Prostate gland (tissue), 2 donors: ENCODE results near the gene ZNF22. TPM values are rescaled to one million over a fixed set of nuclear protein-coding genes. Genes with fewer than 3 reads are reported as not detected.

Experiments used
- DNase-seq: peaks from one replicate; pipeline ENCODE4 v3.0.0-alpha.2; 2019; ENCODE audit warnings: low spot score
- H3K27ac ChIP-seq, 2 donors: fragments of 200-600 bp; sonication (generic); 2 replicates each; pipeline ENCODE4 v1.5.1; 2017 to 2019
- H3K27me3 ChIP-seq: fragments of 200-600 bp; sonication (generic); replicated peaks from 2 replicates; pipeline ENCODE4 v1.5.1; 2019; ENCODE audit not compliant: insufficient read depth
- H3K36me3 ChIP-seq, 2 donors: fragments of 200-600 bp; sonication (generic); 1 replicate in 1 of 2; 2 replicates in 1 of 2; pipeline versions ENCODE4 v1.5.1 to v1.8.1; 2017 to 2019
- H3K4me1 ChIP-seq: fragments of 200-600 bp; sonication (generic); replicated peaks from 2 replicates; pipeline ENCODE4 v1.5.1; 2019
- H3K4me3 ChIP-seq, 2 donors: fragments of 200-600 bp; sonication (generic); 2 replicates each; pipeline ENCODE4 v1.5.1; 2017 to 2019
- H3K9me3 ChIP-seq: fragments of 200-600 bp; sonication (generic); 2 replicates; pipeline ENCODE4 v1.5.1; 2017
- POLR2A ChIP-seq: fragments of 450-650 bp; IDR thresholded peaks from one replicate; pipeline ENCODE4 v1.6.1; 2016; ENCODE audit warnings: antibody characterized with exemption, mild to moderate bottlenecking
- POLR2AphosphoS5 ChIP-seq: sonication (generic); formaldehyde crosslinking; IDR thresholded peaks from one replicate; pipeline ENCODE4 v1.6.1; 2017; ENCODE audit warnings: antibody characterized with exemption
- WGBS: methylation state at CpG from one replicate; pipeline ENCODE4 v1.1.5; 2018; 5-methylcytosine and 5-hydroxymethylcytosine counted together
- intact Hi-C: fragments of 100-400 bp; cut with DNase I; formaldehyde crosslinking; loops from one replicate; pipeline ENCODE4 v1.14.2; 2022
- total RNA-seq, 2 donors: library from RNA; depleted of rRNA; stranded (reverse); fragments of >200 nt; gene quantifications; one replicate each; pipeline ENCODE4 v1.1.0, GENCODE V29; 2016
- TF ChIP-seq, protein P1 (sequence below), 4 experiments: fragments of 200-600 bp in 2 of 4; fragments of 450-650 bp in 2 of 4; sonication (generic) in 2 of 4; IDR thresholded peaks; 1 replicate in 3 of 4; 2 replicates in 1 of 4; pipeline ENCODE4 v1.5.1; 2016 to 2019; ENCODE audit warnings: antibody characterized with exemption in 4 of 4, mild to moderate bottlenecking in 2 of 4, moderate library complexity in 2 of 4

ZNF22 gene
- total RNA-seq, 2 donors from 2014 or later, result 15.8 to 24.2 TPM

DNA sequence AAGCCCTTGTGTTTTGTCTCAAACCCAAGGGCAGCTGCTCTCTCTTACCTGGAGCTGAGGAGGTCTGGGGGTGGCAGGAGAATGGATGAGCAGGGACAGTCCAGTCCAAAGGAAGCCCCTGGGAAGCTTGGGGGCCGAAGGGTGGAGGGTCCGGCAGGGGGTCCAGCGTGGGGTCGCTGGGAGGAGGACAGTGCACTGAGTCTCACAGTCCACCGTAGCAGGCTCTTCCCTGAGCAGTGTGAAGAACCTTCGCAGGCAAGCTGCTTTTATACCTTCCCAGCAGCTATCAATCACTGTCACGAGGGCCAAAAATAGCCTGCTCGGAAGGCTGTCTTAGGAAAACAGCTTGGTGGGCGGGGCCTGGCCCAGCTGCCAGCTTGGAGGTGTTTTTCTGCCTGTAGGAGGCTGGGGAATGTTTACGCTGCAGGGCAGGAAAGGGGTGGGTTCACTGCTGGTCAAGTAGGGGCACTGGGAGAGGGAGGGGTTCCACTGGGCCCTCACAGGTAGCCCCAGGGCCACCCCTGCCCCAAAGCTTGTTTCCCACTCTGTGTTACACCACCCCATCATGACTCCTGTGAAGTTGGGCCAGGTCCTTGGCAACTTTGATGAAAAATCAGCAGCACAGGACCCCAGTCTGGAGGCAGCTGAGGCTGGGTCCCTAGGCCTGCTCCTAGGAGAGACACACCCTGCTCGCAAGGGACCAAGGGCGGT is 22.0 kb upstream of the ZNF22 start, which contains the start of gene DEPP1:
DEPP1 (minus strand) TSS at position 240 of the 711 bp plus-strand sequence. CDS start 779 bp downstream, outside the sequence.
- intact Hi-C loops, result loop anchor here (10.0 kb wide), 1 partner anchor 1304 kb away; no protein-coding TSS in a partner anchor
- 23% methylated on average over 12 of the region's 12 CpGs for WGBS
- Histone ChIP-seq H3K27me3 (no peaks in the 10 kb centered on the region), H3K9me3 (no peaks in the 10 kb centered on the region), H3K4me1 (peaks cover 20% of the 10 kb centered on the region), H3K36me3 (no peaks in the 10 kb centered on the region), H3K27ac (peak within 1 kb of the TSS; percentile 76), H3K4me3 (peak within 1 kb of the TSS; percentile 30 to 38)
- peak; percentile 97 for DNase-seq
- TF ChIP-seq POLR2A (peak; percentile 99), POLR2AphosphoS5 (peak; percentile 99)
- TF ChIP-seq, protein P1, sequence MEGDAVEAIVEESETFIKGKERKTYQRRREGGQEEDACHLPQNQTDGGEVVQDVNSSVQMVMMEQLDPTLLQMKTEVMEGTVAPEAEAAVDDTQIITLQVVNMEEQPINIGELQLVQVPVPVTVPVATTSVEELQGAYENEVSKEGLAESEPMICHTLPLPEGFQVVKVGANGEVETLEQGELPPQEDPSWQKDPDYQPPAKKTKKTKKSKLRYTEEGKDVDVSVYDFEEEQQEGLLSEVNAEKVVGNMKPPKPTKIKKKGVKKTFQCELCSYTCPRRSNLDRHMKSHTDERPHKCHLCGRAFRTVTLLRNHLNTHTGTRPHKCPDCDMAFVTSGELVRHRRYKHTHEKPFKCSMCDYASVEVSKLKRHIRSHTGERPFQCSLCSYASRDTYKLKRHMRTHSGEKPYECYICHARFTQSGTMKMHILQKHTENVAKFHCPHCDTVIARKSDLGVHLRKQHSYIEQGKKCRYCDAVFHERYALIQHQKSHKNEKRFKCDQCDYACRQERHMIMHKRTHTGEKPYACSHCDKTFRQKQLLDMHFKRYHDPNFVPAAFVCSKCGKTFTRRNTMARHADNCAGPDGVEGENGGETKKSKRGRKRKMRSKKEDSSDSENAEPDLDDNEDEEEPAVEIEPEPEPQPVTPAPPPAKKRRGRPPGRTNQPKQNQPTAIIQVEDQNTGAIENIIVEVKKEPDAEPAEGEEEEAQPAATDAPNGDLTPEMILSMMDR (IDR thresholded peaks at IDR 0.05), result peak in 3 of 4 experiments; percentile 18 to 58 (median 47)

DNA sequence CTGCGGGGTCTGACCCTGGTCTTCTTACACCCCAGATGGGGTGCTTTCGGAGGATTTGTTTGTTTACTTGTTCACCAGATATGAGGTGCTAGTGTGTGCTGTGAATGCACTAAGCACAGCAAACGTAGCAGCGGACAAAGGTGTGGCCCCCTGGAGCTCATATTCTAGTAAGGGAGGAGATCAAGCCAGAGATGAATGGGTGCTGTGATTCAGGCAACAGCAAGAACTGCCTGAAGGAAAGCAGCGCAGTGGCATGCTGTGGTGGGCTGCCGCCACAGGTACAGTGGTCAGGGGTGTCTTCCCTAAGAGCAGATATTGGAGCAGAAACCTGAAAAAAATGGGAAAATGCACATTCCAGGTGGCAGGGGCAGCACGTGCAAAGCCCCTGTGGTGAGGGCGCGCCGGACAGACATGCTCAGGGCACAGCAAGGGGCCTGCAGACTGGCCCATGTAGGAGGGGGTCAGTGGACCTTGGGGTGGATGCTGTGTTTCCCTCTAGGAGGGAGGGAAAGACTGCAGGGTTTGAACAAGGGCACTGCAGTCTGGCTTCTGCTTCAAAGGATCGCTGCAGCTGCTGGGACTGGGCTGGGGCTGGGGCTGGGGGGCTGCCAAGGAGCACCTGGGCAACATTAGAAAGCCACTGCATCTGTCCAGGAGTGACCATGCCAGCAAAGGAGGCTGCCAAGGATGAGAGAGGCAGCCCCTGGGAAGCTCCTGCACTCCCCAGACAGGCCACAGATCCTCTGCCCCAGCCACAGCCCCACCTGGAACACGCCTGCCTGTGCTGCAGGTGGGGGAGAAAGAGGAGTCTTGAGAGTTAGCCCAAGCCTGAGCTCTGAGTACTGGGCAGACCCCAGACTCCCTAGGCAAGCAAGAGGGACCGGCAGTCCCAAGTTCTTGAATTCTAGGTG is 21.2 kb upstream of the ZNF22 start:
- peaks cover 20% of the 10 kb centered on the region for H3K4me1 ChIP-seq

DNA sequence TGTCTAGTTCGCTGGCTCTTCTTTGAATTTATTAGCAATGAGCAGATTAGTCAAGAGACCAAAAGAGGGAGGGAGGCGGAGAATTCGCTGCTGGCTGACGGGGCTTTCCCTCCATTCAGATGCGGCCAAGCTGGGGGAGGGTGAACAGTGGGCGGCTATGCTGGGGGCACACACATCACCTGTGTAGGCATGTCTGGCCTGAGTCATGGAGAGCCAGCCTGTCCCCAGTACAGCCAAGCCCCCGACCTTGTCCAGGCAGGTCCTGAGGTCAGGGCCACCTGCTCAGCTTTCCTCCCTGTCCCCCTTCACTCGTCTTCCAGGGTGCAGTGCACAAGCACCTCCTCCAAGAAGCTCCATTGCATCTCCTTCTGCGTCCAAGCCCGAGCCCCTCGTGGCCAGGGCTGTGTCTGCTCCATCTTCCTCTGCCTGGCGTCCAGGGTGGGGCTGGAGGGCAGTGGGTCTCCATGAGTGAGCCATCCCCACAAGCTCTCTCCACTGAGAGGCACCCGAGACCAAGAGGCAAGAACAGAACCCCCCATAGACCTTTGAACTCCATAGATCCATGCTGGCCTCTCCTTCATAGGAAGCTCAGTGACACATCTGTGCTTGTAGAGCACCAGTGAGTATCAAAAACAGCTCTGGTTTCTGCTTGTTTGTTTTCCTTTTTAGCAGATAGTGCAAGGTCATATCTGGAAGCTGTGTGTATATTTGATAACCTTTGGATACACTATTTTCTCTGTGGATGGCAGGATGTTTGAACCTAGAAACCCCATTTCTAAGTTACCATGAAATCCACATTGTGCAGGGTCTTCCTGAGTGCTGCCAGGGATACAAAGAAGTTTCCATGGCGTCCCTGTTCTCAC is 20.2 kb upstream of the ZNF22 start:
- Histone ChIP-seq H3K9me3 (no peaks in the 10 kb centered on the region), H3K36me3 (no peaks in the 10 kb centered on the region), H3K4me1 (peaks cover 20% of the 10 kb centered on the region), H3K27ac (peak overlapping the region in 1 of 2 donors; percentile 33), H3K4me3 (no peak overlapping the region), H3K27me3 (no peaks in the 10 kb centered on the region)
- no peak for DNase-seq
- 69% methylated on average over 14 of the region's 14 CpGs for WGBS
- intact Hi-C loops, result no loop called here
- TF ChIP-seq POLR2A (no peak), POLR2AphosphoS5 (no peak)
- TF ChIP-seq, protein P1 (IDR thresholded peaks at IDR 0.05), result no peak

More for the DNA sequence above, 21.2 kb upstream of the ZNF22 start:
- Histone ChIP-seq H3K27ac (peak overlapping the region; percentile 76), H3K4me3 (no peak overlapping the region), H3K9me3 (no peaks in the 10 kb centered on the region), H3K27me3 (no peaks in the 10 kb centered on the region), H3K36me3 (no peaks in the 10 kb centered on the region)
- intact Hi-C loops, result loop anchor here (10.0 kb wide), 1 partner anchor 1305 kb away; no protein-coding TSS in a partner anchor
- no peak for DNase-seq
- 84% methylated on average over 13 of the region's 13 CpGs for WGBS
- TF ChIP-seq POLR2A, result no peak
- no peak for TF ChIP-seq POLR2AphosphoS5
- TF ChIP-seq, protein P1 (IDR thresholded peaks at IDR 0.05), result no peak

DNA sequence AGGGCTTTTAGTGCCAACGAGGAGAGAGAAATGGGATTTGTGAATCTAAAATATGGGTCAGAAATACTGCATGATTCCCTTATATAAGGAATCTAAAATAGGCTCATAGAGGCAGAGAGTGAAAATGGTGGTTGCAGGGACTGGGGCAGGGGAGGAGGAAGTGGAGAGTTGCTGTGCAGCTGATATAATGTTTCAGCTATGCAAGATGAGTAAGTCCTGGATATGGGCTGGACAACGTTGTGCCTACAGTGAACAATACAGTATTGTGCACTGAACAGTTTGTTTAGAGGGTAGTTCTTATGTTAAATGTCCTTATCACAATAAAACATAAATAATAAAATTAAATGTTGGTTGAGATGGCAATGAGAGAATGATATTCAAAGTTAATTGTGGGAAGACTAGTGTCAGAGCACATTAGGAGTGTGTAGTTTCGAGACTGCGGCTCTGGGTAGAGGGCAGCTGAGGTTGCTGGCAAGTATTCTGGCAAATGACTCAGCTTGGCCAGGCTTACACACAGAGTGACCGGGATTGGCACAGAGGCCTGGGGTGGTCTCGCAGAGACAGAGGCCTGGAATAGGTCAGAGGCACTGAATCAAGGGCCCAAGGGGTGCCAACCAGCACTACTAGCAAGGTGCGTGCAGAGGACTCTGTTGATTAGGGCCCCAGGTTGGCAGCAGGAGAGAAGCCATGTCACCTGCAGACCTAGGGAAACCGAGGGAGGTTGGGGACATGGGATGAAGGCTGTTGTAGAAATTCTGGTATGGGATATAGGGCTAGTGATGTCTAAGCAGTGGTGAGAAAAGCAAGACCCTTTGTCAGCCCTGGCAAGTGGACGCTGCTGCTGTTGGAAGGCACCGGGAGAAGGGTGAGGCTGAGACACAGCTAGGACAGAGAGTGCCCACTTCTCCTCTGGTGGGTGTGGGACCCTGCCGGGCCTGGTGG is 19.3 kb upstream of the ZNF22 start:
- DNase-seq, result no peak
- H3K9me3 ChIP-seq, result no peaks in the 10 kb centered on the region
- peaks cover 20% of the 10 kb centered on the region for H3K4me1 ChIP-seq
- TF ChIP-seq, protein P1 (IDR thresholded peaks at IDR 0.05), result no peak
- TF ChIP-seq POLR2A, result no peak
- TF ChIP-seq POLR2AphosphoS5, result peak; percentile 9
- no peaks in the 10 kb centered on the region for H3K36me3 ChIP-seq
- H3K27me3 ChIP-seq, result no peaks in the 10 kb centered on the region
- WGBS, result 61% methylated on average over 11 of the region's 11 CpGs
- H3K27ac ChIP-seq, result peak overlapping the region; percentile 13 to 33
- intact Hi-C loops, result no loop called here
- H3K4me3 ChIP-seq, result no peak overlapping the region
